OCI-LY7 (cell line): Measurements from ENCODE around the gene CT45A3. TPM values are rescaled to one million over a fixed set of nuclear protein-coding genes. Genes with fewer than 3 reads are reported as not detected.
"Not testable (repeated sequence)": the region's sequence is repeated elsewhere in the genome, so short reads cannot be mapped to it uniquely, and the experiment has no call there.

Experiments used
- BruUV-seq: library from RNA; stranded (reverse); fragments of 400-500 nt; replicated peaks from 2 replicates; lab custom pipeline; 2021; lab: Mats Ljungman, UMichigan
- CTCF ChIA-PET: fragments of 300-600 bp; sonication (Branson Sonifier 250); formaldehyde crosslinking; loops from one replicate; lab custom pipeline; 2022; ENCODE audit warnings: antibody characterized with exemption; ENCODE audit not compliant: unreplicated experiment; lab: Charles Lee
- POLR2A ChIA-PET: fragments of 300-600 bp; sonication (Branson Sonifier 250); formaldehyde crosslinking; loops from one replicate; lab custom pipeline; 2022; ENCODE audit warnings: antibody characterized with exemption; lab: Charles Lee
- DNase-seq: peaks from one replicate; pipeline ENCODE4 v3.0.0-alpha.2; 2015; ENCODE audit warnings: low spot score
- H2AFZ ChIP-seq: fragments of 200-600 bp; sonication (generic), shearing (Covaris generic); 2 replicates; pipeline ENCODE4 v1.6.1; 2014; ENCODE audit warnings: mild to moderate bottlenecking, antibody characterized with exemption, low read length, moderate library complexity
- H3K27ac ChIP-seq: fragments of 200-600 bp; sonication (generic); 2 replicates; pipeline ENCODE4 v1.5.1; 2014; ENCODE audit warnings: mixed run types, low read depth, mild to moderate bottlenecking, moderate library complexity, low read length, inconsistent platforms; ENCODE audit not compliant: poor library complexity, severe bottlenecking
- H3K36me3 ChIP-seq: fragments of 200-600 bp; sonication (generic); 2 replicates; pipeline ENCODE4 v1.6.1; 2014; ENCODE audit warnings: mild to moderate bottlenecking, antibody characterized with exemption, low read length, moderate library complexity, mixed read lengths; ENCODE audit not compliant: insufficient read depth
- H3K4me1 ChIP-seq: fragments of 200-600 bp; sonication (generic); 2 replicates; pipeline ENCODE4 v1.5.1; 2014; ENCODE audit warnings: mild to moderate bottlenecking, low read length; ENCODE audit not compliant: insufficient read depth, poor library complexity, severe bottlenecking
- H3K4me2 ChIP-seq: fragments of 200-600 bp; sonication (generic); 2 replicates; pipeline ENCODE4 v1.6.1; 2014; ENCODE audit warnings: mild to moderate bottlenecking, low read length
- H3K4me3 ChIP-seq: fragments of 200-600 bp; sonication (generic); 2 replicates; pipeline ENCODE4 v1.5.1; 2014; ENCODE audit warnings: mild to moderate bottlenecking, low read depth, low read length; ENCODE audit not compliant: poor library complexity, severe bottlenecking
- H3K79me2 ChIP-seq: fragments of 200-600 bp; sonication (generic); 2 replicates; pipeline ENCODE4 v1.6.1; 2016; ENCODE audit warnings: low read depth, mild to moderate bottlenecking, low read length, moderate library complexity, mixed read lengths; ENCODE audit not compliant: insufficient read depth
- H3K9me2 ChIP-seq: fragments of 200-600 bp; sonication (generic); 2 replicates; pipeline ENCODE4 v1.6.1; 2016; ENCODE audit warnings: mild to moderate bottlenecking, low read length, mixed read lengths; ENCODE audit not compliant: insufficient read depth
- H3K9me3 ChIP-seq: fragments of 200-600 bp; sonication (generic); 2 replicates; pipeline ENCODE4 v1.6.1; 2014; ENCODE audit warnings: mild to moderate bottlenecking, mixed run types, low read length, mixed read lengths
- H4K20me1 ChIP-seq: fragments of 200-600 bp; sonication (generic); 2 replicates; pipeline ENCODE4 v1.6.1; 2014; ENCODE audit warnings: mild to moderate bottlenecking, antibody characterized with exemption, low read length, moderate library complexity, mixed read lengths; ENCODE audit not compliant: insufficient read depth
- CTCF ChIP-seq: fragments of 200-600 bp; sonication (generic); conservative IDR thresholded peaks from 2 replicates; pipeline ENCODE4 v1.5.1; 2014; ENCODE audit warnings: mild to moderate bottlenecking, antibody characterized with exemption, low read length, moderate library complexity, mixed read lengths
- EZH2phosphoT487 ChIP-seq: fragments of 200-600 bp; sonication (generic); IDR thresholded peaks from 2 replicates; pipeline ENCODE4 v1.6.1; 2018; ENCODE audit warnings: low read depth, borderline replicate concordance, mild to moderate bottlenecking, mixed run types, antibody characterized with exemption, low read length, moderate library complexity, mixed read lengths
- intact Hi-C: fragments of 100-400 bp; cut with micrococcal nuclease; formaldehyde crosslinking; loops from one replicate; pipeline ENCODE4 v1.10.0; 2022; ENCODE audit not compliant: unreplicated experiment
- total RNA-seq, 2 experiments: library from RNA; depleted of rRNA in 1 of 2; stranded (reverse); fragments of >200 nt in 1 of 2; shearing (Covaris generic) in 1 of 2; gene quantifications; 2 replicates each; pipeline ENCODE4 v1.2.3, GENCODE V29; 2014 to 2022

Gene CT45A3
- total RNA-seq, 2 experiments from 2014 or later: not detected

- Histone ChIP-seq H3K36me3 (no peaks in the 10 kb centered on the region), H3K4me2 (no peak overlapping the region), H2AFZ (no peak overlapping the region), H4K20me1 (no peaks in the 10 kb centered on the region), H3K9me3 (no peaks in the 10 kb centered on the region), H3K4me1 (no peaks in the 10 kb centered on the region), H3K9me2 (no peaks in the 10 kb centered on the region), H3K4me3 (no peak overlapping the region), H3K79me2 (no peaks in the 10 kb centered on the region), H3K27ac (no peak overlapping the region)
- TF ChIP-seq EZH2phosphoT487: no peak
- TF ChIP-seq CTCF: no peak
- ChIA-PET CTCF (no interaction called here), POLR2A (no interaction called here)
- no TSS peak for BruUV-seq
- no peak for DNase-seq
- intact Hi-C loops: no loop called here
These were observed 26.7 kb downstream of the CT45A3 start for GRCh38 chrX:135741192-135741715.

GRCh38 chrX:135740681-135741149 is 27.3 kb downstream of the CT45A3 start:
- H3K79me2 ChIP-seq: no peaks in the 10 kb centered on the region
- no peak overlapping the region for H2AFZ ChIP-seq
- no peaks in the 10 kb centered on the region for H3K9me3 ChIP-seq
- no peaks in the 10 kb centered on the region for H4K20me1 ChIP-seq
- no peak overlapping the region for H3K4me3 ChIP-seq
- no TSS peak for BruUV-seq
- H3K9me2 ChIP-seq: no peaks in the 10 kb centered on the region
- no peaks in the 10 kb centered on the region for H3K36me3 ChIP-seq
- H3K27ac ChIP-seq: no peak overlapping the region
- no peak overlapping the region for H3K4me2 ChIP-seq
- intact Hi-C loops: no loop called here
- no peaks in the 10 kb centered on the region for H3K4me1 ChIP-seq
- ChIA-PET CTCF (no interaction called here), POLR2A (no interaction called here)
- TF ChIP-seq EZH2phosphoT487 (no peak), CTCF (peak; percentile 58)
- DNase-seq: peak; percentile 5

- H3K9me3 ChIP-seq: no peaks in the 10 kb centered on the region
- H3K4me2 ChIP-seq: no peak overlapping the region
- TF ChIP-seq EZH2phosphoT487 (no peak), CTCF (peak; percentile 40; the same call in 1 of the 2 replicates)
- intact Hi-C loops: no loop called here
- no peaks in the 10 kb centered on the region for H3K4me1 ChIP-seq
- ChIA-PET CTCF (no interaction called here), POLR2A (no interaction called here)
- H4K20me1 ChIP-seq: no peaks in the 10 kb centered on the region
- H3K4me3 ChIP-seq: no peak overlapping the region
- H3K36me3 ChIP-seq: no peaks in the 10 kb centered on the region
- no peaks in the 10 kb centered on the region for H3K79me2 ChIP-seq
- no peak overlapping the region for H2AFZ ChIP-seq
- H3K27ac ChIP-seq: no peak overlapping the region
- no peaks in the 10 kb centered on the region for H3K9me2 ChIP-seq
- peak; percentile 5 for DNase-seq
- BruUV-seq: no TSS peak
These were observed 30.5 kb downstream of the CT45A3 start for GRCh38 chrX:135737366-135738071.

- POLR2A ChIA-PET, H3K4me3 ChIP-seq, BruUV-seq: not testable (repeated sequence)
These were observed 33.3 kb downstream of the CT45A3 start for GRCh38 chrX:135734666-135735065.

More at GRCh38 chrX:135734666-135735065, 33.3 kb downstream of the CT45A3 start:
- H4K20me1 ChIP-seq, H3K79me2 ChIP-seq, CTCF ChIA-PET, H3K27ac ChIP-seq, H3K36me3 ChIP-seq, H3K4me2 ChIP-seq, DNase-seq, H3K4me1 ChIP-seq, H3K9me2 ChIP-seq, H3K9me3 ChIP-seq, intact Hi-C loops, H2AFZ ChIP-seq: not testable (repeated sequence)
